Activated naive CD4-positive, alpha-beta T cell treated with anti-CD3 and anti-CD28 coated beads, Interleukin-2, amount 50 U/mL, for 24 hours (primary cell): ENCODE measurements around the gene CEACAM1.
A peak's percentile ranks its signal among the peaks of the same experiment; 100 is the strongest.
"Not testable (repeated sequence)": the region's sequence is repeated elsewhere in the genome, so short reads cannot be mapped to it uniquely, and the experiment has no call there.

Experiments used
- H3K27ac Mint-ChIP-seq: one replicate; pipeline ENCODE4 v1.8.0; 2021; ENCODE audit warnings: mild to moderate bottlenecking, mixed read lengths
- H3K27me3 Mint-ChIP-seq: one replicate; pipeline ENCODE4 v1.8.0; 2021; ENCODE audit warnings: mixed read lengths
- H3K36me3 Mint-ChIP-seq: one replicate; pipeline ENCODE4 v1.8.0; 2021; ENCODE audit warnings: mixed read lengths
- H3K4me1 Mint-ChIP-seq: one replicate; pipeline ENCODE4 v1.8.0; 2021; ENCODE audit warnings: mixed read lengths
- H3K4me3 Mint-ChIP-seq: one replicate; pipeline ENCODE4 v1.8.0; 2021; ENCODE audit warnings: mild to moderate bottlenecking, mixed read lengths
- H3K9me3 Mint-ChIP-seq: one replicate; pipeline ENCODE4 v1.8.0; 2021; ENCODE audit warnings: mixed read lengths

The CEACAM1 gene

GRCh38 chr19:42501243-42501642 lies 27.0 kb downstream of the CEACAM1 start:
- not testable (repeated sequence) for H3K36me3 Mint-ChIP-seq, H3K9me3 Mint-ChIP-seq, H3K4me3 Mint-ChIP-seq, H3K27me3 Mint-ChIP-seq, H3K27ac Mint-ChIP-seq
- H3K4me1 Mint-ChIP-seq, result peaks cover 11% of the 10 kb centered on the region

- peaks cover 5% of the 10 kb centered on the region for H3K4me1 Mint-ChIP-seq
- H3K27me3 Mint-ChIP-seq, result no peaks in the 10 kb centered on the region
- H3K4me3 Mint-ChIP-seq, result no peak overlapping the region
- H3K27ac Mint-ChIP-seq, result no peak overlapping the region
- no peaks in the 10 kb centered on the region for H3K9me3 Mint-ChIP-seq
- no peaks in the 10 kb centered on the region for H3K36me3 Mint-ChIP-seq
Observed at GRCh38 chr19:42498169-42498757, 30.0 kb downstream of the CEACAM1 start.

DNA sequence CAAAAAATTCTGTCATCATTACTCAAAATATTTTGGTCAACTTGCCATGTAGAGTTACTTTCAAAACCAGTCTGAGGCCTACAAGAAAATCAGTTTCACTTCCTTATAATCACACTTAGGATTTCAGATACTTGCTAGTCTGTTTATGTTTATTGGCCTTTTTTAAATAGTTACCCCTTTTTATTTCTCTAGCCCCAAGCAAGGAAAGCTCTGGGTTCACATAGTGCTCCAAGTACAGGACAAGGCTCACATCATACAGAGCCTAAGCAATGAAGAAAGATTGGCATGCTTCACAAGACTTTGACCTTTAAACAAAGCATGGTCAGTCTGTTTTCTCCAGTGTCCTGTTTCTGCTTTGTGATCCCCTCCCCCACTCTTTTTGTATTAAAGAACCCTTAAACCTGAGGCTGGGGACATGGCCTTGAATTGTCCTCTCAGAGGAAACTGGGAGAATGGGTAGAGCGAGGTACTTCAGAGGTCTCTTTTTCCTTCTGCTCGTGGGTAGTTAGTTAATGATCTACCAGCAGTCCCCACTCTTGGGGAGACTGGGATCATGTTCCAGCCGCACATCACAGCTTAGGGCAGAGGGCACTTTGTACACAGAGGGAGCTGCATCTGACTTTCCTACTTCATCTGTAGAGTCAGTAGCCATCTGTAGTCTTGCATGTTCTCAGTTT lies 30.7 kb downstream of the CEACAM1 start:
- Mint-ChIP-seq H3K4me3 (no peak overlapping the region), H3K4me1 (peaks cover 5% of the 10 kb centered on the region), H3K27me3 (no peaks in the 10 kb centered on the region), H3K27ac (no peak overlapping the region), H3K36me3 (no peaks in the 10 kb centered on the region), H3K9me3 (no peaks in the 10 kb centered on the region)

- Mint-ChIP-seq H3K27ac (no peak overlapping the region), H3K4me3 (no peak overlapping the region), H3K36me3 (no peaks in the 10 kb centered on the region), H3K9me3 (no peaks in the 10 kb centered on the region), H3K4me1 (no peaks in the 10 kb centered on the region), H3K27me3 (no peaks in the 10 kb centered on the region)
Observed at GRCh38 chr19:42496460-42497133, 31.7 kb downstream of the CEACAM1 start.

DNA sequence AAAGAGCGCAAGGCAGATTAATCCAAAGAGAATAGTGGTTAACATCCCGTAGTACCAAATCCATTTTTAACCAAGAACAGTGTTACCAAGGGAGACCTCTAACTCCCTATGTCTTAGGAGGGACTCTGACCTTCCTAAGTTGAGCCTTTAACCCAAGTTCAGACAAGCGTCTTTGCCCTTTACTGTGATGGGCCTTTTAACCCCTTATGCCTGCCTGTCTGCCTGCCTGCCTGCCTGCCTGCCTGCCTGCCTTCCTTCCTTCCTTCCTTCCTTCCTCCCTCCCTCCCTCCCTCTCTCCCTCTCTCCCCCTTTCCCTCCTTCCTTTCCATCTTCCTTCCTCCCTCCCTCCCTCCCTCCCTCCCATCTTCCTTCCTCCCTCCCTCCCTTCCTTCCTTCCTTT lies 32.6 kb downstream of the CEACAM1 start:
- no peaks in the 10 kb centered on the region for H3K9me3 Mint-ChIP-seq
- H3K36me3 Mint-ChIP-seq, result no peaks in the 10 kb centered on the region
- no peaks in the 10 kb centered on the region for H3K27me3 Mint-ChIP-seq
- H3K4me1 Mint-ChIP-seq, result no peaks in the 10 kb centered on the region
- no peak overlapping the region for H3K27ac Mint-ChIP-seq
- no peak overlapping the region for H3K4me3 Mint-ChIP-seq

- no peaks in the 10 kb centered on the region for H3K9me3 Mint-ChIP-seq
- H3K36me3 Mint-ChIP-seq, result no peaks in the 10 kb centered on the region
- no peak overlapping the region for H3K27ac Mint-ChIP-seq
- no peak overlapping the region for H3K4me3 Mint-ChIP-seq
- H3K27me3 Mint-ChIP-seq, result no peaks in the 10 kb centered on the region
- no peaks in the 10 kb centered on the region for H3K4me1 Mint-ChIP-seq
Observed at GRCh38 chr19:42494321-42494720, 34.0 kb downstream of the CEACAM1 start.

- no peaks in the 10 kb centered on the region for H3K27me3 Mint-ChIP-seq
- H3K9me3 Mint-ChIP-seq, result no peaks in the 10 kb centered on the region
- H3K4me3 Mint-ChIP-seq, result no peak overlapping the region
- no peaks in the 10 kb centered on the region for H3K36me3 Mint-ChIP-seq
- no peak overlapping the region for H3K27ac Mint-ChIP-seq
- H3K4me1 Mint-ChIP-seq, result no peaks in the 10 kb centered on the region
Observed at GRCh38 chr19:42488783-42489521, 39.3 kb downstream of the CEACAM1 start.

DNA sequence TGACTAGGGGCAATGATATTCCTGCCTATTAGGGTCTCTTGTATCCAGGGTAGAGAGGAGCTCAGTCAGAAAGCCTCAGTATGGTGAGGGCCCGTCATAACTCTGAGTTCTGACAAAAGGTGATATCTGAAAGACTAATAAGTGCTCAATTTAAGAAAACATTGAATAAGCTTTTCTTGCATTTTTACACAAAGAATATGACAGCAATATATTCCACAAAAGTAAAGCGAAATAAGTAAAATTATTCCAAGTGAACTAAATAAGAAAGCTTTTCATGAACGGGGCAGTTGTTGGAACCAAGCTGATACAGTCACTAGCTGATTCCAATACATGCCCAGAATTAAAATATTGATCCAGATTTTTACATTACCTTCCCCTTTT lies 40.5 kb downstream of the CEACAM1 start:
- Mint-ChIP-seq H3K27me3 (no peaks in the 10 kb centered on the region), H3K4me1 (no peaks in the 10 kb centered on the region), H3K9me3 (no peaks in the 10 kb centered on the region), H3K4me3 (no peak overlapping the region), H3K27ac (no peak overlapping the region), H3K36me3 (no peaks in the 10 kb centered on the region)

DNA sequence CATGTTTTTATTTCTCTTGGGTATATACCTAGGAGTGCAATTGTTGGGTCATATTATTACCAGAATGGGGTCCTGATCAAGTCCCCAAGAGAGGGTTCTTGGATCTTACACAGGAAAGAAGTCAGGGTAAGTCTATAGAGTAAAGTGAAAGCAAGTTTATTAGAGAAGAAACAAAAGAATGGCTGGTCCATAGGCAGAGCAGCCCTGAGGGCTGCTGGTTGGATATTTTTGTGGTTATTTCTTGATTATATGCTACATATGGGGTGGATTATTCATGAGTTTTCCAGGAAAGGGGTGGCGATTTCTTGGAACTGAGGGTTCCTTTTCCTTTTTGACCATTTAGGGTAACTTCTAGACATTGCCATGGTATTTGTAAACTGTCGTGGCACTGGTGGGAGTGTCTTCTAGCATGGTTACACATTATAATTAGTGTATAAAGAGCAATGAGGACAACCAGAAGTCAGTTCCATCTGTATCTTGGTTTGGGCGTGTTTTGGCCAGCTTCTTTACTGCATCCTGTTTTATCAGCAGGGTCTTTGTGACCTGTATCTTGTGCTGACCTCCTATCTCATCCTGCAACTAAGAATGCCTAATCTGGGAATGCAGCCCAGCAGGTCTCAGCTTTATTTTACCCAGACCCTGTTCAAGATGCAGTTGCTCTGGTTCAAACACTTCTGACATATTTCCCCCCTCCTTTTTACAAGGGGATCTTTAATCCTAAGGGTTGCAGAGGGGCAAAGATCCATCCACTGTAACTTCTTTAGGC lies 41.1 kb downstream of the CEACAM1 start:
- Mint-ChIP-seq H3K9me3 (no peaks in the 10 kb centered on the region), H3K27ac (no peak overlapping the region), H3K27me3 (no peaks in the 10 kb centered on the region), H3K4me3 (no peak overlapping the region), H3K4me1 (no peaks in the 10 kb centered on the region), H3K36me3 (no peaks in the 10 kb centered on the region)

DNA sequence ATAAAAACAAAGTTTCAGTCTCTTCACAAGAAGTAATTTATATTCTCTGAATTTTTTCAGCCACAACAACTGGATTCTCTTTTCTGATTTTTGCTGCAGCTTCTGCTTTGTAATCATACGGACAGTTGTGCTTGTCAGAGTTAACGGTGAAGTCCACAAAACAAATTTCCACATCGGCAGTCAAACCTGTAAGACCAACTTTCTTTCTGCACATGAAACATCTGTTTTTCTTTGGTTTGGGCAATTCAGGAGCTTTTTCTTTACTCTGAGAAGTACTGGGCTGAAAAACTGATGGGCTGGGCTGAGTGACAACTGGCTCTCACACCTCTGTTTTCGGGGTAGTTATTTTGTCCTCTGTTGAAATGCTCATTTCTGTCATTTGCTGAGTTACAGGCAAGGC lies 43.2 kb downstream of the CEACAM1 start:
- not testable (repeated sequence) for H3K4me3 Mint-ChIP-seq, H3K36me3 Mint-ChIP-seq, H3K9me3 Mint-ChIP-seq, H3K27me3 Mint-ChIP-seq, H3K27ac Mint-ChIP-seq
- peaks cover 16% of the 10 kb centered on the region for H3K4me1 Mint-ChIP-seq

DNA sequence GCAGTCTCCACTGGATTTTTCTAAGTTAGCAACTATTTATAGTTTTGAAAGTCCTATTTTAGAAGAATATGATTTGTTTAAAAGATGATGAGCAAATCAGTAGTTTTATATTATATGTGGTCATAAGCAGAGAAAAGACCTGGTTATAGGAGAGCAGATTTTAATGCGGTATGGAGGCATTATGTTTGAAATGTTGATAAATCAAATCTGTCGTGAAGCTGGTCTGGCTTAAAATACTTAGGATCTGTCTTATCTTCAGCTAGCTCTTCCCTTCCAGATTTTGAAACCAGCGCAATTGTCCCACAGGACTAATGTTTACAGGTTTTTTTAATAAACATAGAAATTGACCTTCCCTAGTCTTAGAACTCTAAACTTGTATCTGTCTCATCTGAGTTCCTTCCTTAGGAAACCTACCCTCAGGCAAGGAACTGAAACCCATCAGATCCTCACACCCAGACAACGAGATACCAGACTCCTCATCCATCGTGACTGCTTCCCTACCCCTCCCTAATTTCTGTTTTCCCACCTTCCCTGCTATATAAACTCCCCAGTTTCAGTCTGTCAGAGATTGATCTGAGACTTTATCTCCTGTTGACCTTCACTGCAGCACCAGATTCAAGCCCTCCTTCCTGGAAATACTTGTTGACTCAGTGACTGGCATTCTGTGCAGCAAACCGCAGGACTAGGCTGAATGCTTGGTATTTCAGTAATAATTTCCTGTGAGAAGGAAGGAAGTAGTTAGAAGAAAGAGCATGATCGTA lies 47.8 kb downstream of the CEACAM1 start:
- Mint-ChIP-seq H3K9me3 (no peaks in the 10 kb centered on the region), H3K27ac (peak overlapping the region; percentile 79), H3K4me3 (peak overlapping the region; percentile 11), H3K36me3 (no peaks in the 10 kb centered on the region), H3K4me1 (peaks cover 16% of the 10 kb centered on the region), H3K27me3 (no peaks in the 10 kb centered on the region)

- no peaks in the 10 kb centered on the region for H3K36me3 Mint-ChIP-seq
- peaks cover 16% of the 10 kb centered on the region for H3K4me1 Mint-ChIP-seq
- H3K9me3 Mint-ChIP-seq, result no peaks in the 10 kb centered on the region
- H3K4me3 Mint-ChIP-seq, result no peak overlapping the region
- H3K27ac Mint-ChIP-seq, result no peak overlapping the region
- no peaks in the 10 kb centered on the region for H3K27me3 Mint-ChIP-seq
Observed at GRCh38 chr19:42479736-42480135, 48.5 kb downstream of the CEACAM1 start.

GRCh38 chr19:42478765-42479311 lies 49.4 kb downstream of the CEACAM1 start:
- Mint-ChIP-seq H3K36me3 (no peaks in the 10 kb centered on the region), H3K4me1 (peaks cover 16% of the 10 kb centered on the region), H3K27me3 (no peaks in the 10 kb centered on the region), H3K9me3 (no peaks in the 10 kb centered on the region), H3K4me3 (no peak overlapping the region), H3K27ac (no peak overlapping the region)

DNA sequence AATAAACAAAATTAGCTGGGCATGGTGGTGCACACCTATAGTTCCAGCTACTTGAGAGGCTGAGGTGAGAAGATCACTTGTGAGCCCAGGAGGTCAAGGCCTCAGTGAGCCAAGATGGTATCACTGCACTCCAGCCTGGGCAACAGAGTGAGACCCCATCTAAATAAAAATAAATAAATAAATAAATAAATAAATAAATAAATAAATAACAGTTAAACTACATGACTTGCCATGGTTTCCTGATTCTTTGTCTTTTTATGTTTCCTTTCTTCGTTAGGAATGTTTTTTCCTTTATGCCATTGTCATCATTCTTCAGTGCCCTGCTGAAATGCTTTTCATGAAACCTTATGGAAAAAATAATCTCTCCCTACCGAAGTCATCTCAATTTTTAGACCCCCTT lies 50.3 kb downstream of the CEACAM1 start:
- no peaks in the 10 kb centered on the region for H3K36me3 Mint-ChIP-seq
- no peaks in the 10 kb centered on the region for H3K27me3 Mint-ChIP-seq
- peaks cover 16% of the 10 kb centered on the region for H3K4me1 Mint-ChIP-seq
- no peak overlapping the region for H3K27ac Mint-ChIP-seq
- H3K4me3 Mint-ChIP-seq, result no peak overlapping the region
- H3K9me3 Mint-ChIP-seq, result no peaks in the 10 kb centered on the region

DNA sequence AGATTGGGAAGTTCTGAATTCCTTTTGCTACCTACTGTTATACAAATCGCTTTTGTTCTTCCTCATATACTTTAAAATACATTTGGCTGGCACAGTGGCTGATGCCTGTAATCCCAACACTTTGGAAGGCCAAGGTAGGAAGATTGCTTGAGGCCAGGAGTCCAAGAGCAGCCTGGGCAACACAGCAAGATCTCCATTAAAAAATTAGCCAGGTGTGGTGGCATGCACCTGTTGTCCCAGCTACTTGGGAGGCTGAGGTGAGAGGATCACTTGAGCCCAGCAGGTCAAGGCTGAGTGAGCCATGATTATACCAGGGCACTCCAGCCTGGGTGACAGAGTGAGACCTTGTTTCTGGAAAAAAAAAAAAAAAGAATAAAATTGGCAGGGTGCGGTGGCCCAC lies 51.2 kb downstream of the CEACAM1 start:
- Mint-ChIP-seq H3K27ac (no peak overlapping the region), H3K4me1 (peaks cover 16% of the 10 kb centered on the region), H3K4me3 (no peak overlapping the region), H3K36me3 (no peaks in the 10 kb centered on the region), H3K9me3 (no peaks in the 10 kb centered on the region), H3K27me3 (peaks cover 2% of the 10 kb centered on the region)
